Measurements from ENCODE around the gene EMC9. TPM values are rescaled to one million over a fixed set of nuclear protein-coding genes. Genes with fewer than 3 reads are reported as not detected.

EMC9 gene
- total RNA-seq, 1 donor from 2014 or later: 14.0 TPM

DNA sequence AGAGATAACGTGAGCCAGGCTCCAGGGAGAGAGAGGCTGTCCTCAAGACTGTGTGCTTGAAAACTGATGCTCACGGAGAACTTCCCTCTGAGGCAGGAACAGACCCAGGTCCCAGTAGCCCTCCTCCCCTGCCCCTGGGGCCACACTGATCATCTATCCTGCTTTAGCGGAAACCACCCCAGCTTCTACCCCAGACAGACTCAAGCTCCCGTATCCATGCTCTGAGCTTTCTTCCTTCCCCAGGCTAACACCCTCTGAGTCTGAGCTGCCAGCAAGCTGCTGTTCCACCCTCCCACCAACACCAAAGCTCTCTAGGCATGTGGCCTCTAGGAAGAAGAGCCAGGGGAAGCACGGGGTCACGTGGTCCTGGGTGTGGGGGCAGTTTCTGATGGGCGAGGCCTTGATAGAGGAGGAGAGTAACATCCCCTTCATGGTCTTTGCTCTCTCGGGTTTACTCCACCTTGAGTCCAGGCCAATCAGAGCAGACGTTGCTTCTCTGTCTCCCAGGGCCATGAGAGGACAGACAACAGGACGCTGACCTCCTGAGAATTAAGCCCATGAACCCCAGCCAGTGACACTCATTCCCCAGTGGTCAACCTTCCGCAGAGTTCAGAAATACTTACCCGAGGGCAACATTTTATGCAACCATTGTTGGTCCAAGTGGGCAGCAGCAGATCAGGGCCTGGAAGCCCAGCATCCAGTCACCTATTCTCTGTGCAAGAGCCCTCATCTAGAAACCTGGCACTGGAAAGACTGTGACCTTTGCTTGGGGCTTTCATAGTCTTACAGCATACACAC lies 45.9 kb downstream of the EMC9 start:
- H3K9ac ChIP-seq: no peak overlapping the region
- H3K9me3 ChIP-seq (ENCODE audit: low read depth): no peaks in the 10 kb centered on the region
- Mint-ChIP-seq H3K9me3 (no peaks in the 10 kb centered on the region), H3K27me3 (ENCODE audit: insufficient read depth, low read depth) (peaks cover 8% of the 10 kb centered on the region), H3K27ac (peak overlapping the region; percentile 74), H3K4me1 (peaks cover 25% of the 10 kb centered on the region), H3K36me3 (no peaks in the 10 kb centered on the region), H3K4me3 (peak overlapping the region; percentile 95)
- no peaks in the 10 kb centered on the region for H3K36me3 ChIP-seq
- H3K27ac ChIP-seq: no peak overlapping the region
- no peak overlapping the region for H2AFZ ChIP-seq (replicated peaks)
- TF ChIP-seq EZH2 (IDR thresholded peaks at IDR 0.05): no peak
- TF ChIP-seq CTCF (IDR thresholded peaks at IDR 0.05): no peak
- TF ChIP-seq EZH2phosphoT487 (IDR thresholded peaks at IDR 0.05): no peak
- no peaks in the 10 kb centered on the region for H4K20me1 ChIP-seq (ENCODE audit: low read depth)
- peak overlapping the region; percentile 81 for H3K4me3 ChIP-seq
- no peaks in the 10 kb centered on the region for H3K79me2 ChIP-seq (ENCODE audit: low read depth)
- H3K4me2 ChIP-seq: peak overlapping the region; percentile 94
- DNase-seq (ENCODE audit: low spot score): peak; percentile 61
- peaks cover 24% of the 10 kb centered on the region for H3F3A ChIP-seq (ENCODE audit: low read depth)
- peaks cover 10% of the 10 kb centered on the region for H3K4me1 ChIP-seq
- H3K27me3 ChIP-seq: no peaks in the 10 kb centered on the region

- H3K27me3 Mint-ChIP-seq (ENCODE audit: insufficient read depth, low read depth): peaks cover 8% of the 10 kb centered on the region
- no peaks in the 10 kb centered on the region for H3K9me3 Mint-ChIP-seq
- peaks cover 15% of the 10 kb centered on the region for H3K4me1 ChIP-seq
- H3K9me3 ChIP-seq (ENCODE audit: low read depth): no peaks in the 10 kb centered on the region
- no peaks in the 10 kb centered on the region for H4K20me1 ChIP-seq (ENCODE audit: low read depth)
- H3K36me3 Mint-ChIP-seq: no peaks in the 10 kb centered on the region
- no peaks in the 10 kb centered on the region for H3K27me3 ChIP-seq
- peaks cover 24% of the 10 kb centered on the region for H3F3A ChIP-seq (ENCODE audit: low read depth)
- TF ChIP-seq EZH2 (IDR thresholded peaks at IDR 0.05) (no peak), CTCF (IDR thresholded peaks at IDR 0.05) (no peak), EZH2phosphoT487 (IDR thresholded peaks at IDR 0.05) (no peak)
- no peaks in the 10 kb centered on the region for H3K79me2 ChIP-seq (ENCODE audit: low read depth)
- peak overlapping the region; percentile 5 for H3K9ac ChIP-seq
- H3K4me3 ChIP-seq: peak overlapping the region; percentile 81
- H3K4me3 Mint-ChIP-seq: peak overlapping the region; percentile 95
- H3K27ac ChIP-seq: no peak overlapping the region
- DNase-seq (ENCODE audit: low spot score): peak; percentile 45
- H3K36me3 ChIP-seq: no peaks in the 10 kb centered on the region
- H3K4me2 ChIP-seq: peak overlapping the region; percentile 94
- H3K27ac Mint-ChIP-seq: peak overlapping the region; percentile 74
- peaks cover 28% of the 10 kb centered on the region for H3K4me1 Mint-ChIP-seq
- peak overlapping the region; percentile 75 for H2AFZ ChIP-seq (replicated peaks)
These were observed 46.5 kb downstream of the EMC9 start for GRCh38 chr14:24094841-24095270.

GRCh38 chr14:24093901-24094840 lies 47.2 kb downstream of the EMC9 start, which contains the start of gene PCK2:
TSS of gene PCK2 (plus strand) at chr14:24094311. CDS start at chr14:24094406, 95 bp downstream.
- peak within 1 kb of the TSS; percentile 95 for H3K4me3 Mint-ChIP-seq
- TF ChIP-seq CTCF (IDR thresholded peaks at IDR 0.05) (peak; percentile 9), EZH2phosphoT487 (IDR thresholded peaks at IDR 0.05) (no peak)
- no peaks in the 10 kb centered on the region for H3K36me3 Mint-ChIP-seq
- Histone ChIP-seq H3K27ac (no peak within 1 kb of the TSS), H4K20me1 (ENCODE audit: low read depth) (no peaks in the 10 kb centered on the region), H3K4me3 (peak within 1 kb of the TSS; percentile 81), H3K4me2 (peak within 1 kb of the TSS; percentile 94), H3F3A (ENCODE audit: low read depth) (peaks cover 24% of the 10 kb centered on the region), H2AFZ (replicated peaks) (peak within 1 kb of the TSS; percentile 75), H3K79me2 (ENCODE audit: low read depth) (no peaks in the 10 kb centered on the region), H3K36me3 (no peaks in the 10 kb centered on the region), H3K27me3 (no peaks in the 10 kb centered on the region), H3K9ac (peak within 1 kb of the TSS; percentile 5), H3K4me1 (peaks cover 17% of the 10 kb centered on the region), H3K9me3 (ENCODE audit: low read depth) (no peaks in the 10 kb centered on the region)
- peak; percentile 95 for DNase-seq (ENCODE audit: low spot score)
- peak within 1 kb of the TSS; percentile 74 for H3K27ac Mint-ChIP-seq
- no peaks in the 10 kb centered on the region for H3K9me3 Mint-ChIP-seq
- H3K27me3 Mint-ChIP-seq (ENCODE audit: insufficient read depth, low read depth): peaks cover 8% of the 10 kb centered on the region
- peaks cover 31% of the 10 kb centered on the region for H3K4me1 Mint-ChIP-seq
